GM12891 (cell line): ENCODE measurements around the gene GOLGA1.

Source experiments
- PAX5 ChIP-seq: IDR thresholded peaks from 2 replicates; pipeline ENCODE4 v1.6.1; 2011; ENCODE audit warnings: low read length, moderate library complexity, mild to moderate bottlenecking; ENCODE audit not compliant: insufficient read depth, severe bottlenecking
- POLR2A ChIP-seq: IDR thresholded peaks from 2 replicates; pipeline ENCODE4 v1.6.1; 2011; ENCODE audit warnings: low read depth, low read length, control low read depth
- POLR2AphosphoS5 ChIP-seq: IDR thresholded peaks from 2 replicates; pipeline ENCODE4 v1.6.1; 2011; ENCODE audit warnings: low read depth, low read length, control low read depth
- POU2F2 ChIP-seq: IDR thresholded peaks from 2 replicates; pipeline ENCODE4 v1.6.1; 2011; ENCODE audit warnings: low read depth, mild to moderate bottlenecking, control low read depth, low read length, moderate library complexity
- TAF1 ChIP-seq: IDR thresholded peaks from 2 replicates; pipeline ENCODE4 v1.6.1; 2011; ENCODE audit warnings: low read depth, low read length, control low read depth

DNA sequence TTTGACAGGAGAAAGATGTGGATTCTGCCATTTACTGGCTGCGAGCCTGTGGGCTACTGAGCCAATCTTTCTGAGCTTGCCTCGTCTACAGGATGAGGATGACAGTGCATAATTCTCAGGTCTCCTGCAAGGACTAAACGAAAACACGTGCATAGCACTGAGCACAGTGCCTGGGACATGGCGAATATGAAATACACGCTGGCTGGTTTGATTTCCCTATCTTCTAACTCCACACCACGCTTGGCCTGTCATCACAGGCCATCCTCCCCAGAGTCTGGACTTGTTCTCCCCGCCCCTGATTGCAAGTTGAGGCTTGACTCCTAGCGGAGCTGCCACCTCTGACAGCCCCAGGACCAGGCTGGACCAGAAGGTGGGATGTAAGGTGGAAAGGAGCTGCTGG lies 41.0 kb downstream of the GOLGA1 start:
- TF ChIP-seq POLR2AphosphoS5 (no peak), POLR2A (no peak), TAF1 (no peak), PAX5 (no peak), POU2F2 (no peak)
